Prostate gland (tissue), 2 donors: ENCODE measurements around the gene TRIM29. TPM values are rescaled to one million over a fixed set of nuclear protein-coding genes. Genes with fewer than 3 reads are reported as not detected.

ENCODE experiments used
- DNase-seq: peaks from one replicate; pipeline ENCODE4 v3.0.0-alpha.2; 2019; ENCODE audit warnings: low spot score
- H3K27ac ChIP-seq, 2 donors: fragments of 200-600 bp; sonication (generic); 2 replicates each; pipeline ENCODE4 v1.5.1; 2017 to 2019
- H3K27me3 ChIP-seq: fragments of 200-600 bp; sonication (generic); replicated peaks from 2 replicates; pipeline ENCODE4 v1.5.1; 2019; ENCODE audit not compliant: insufficient read depth
- H3K36me3 ChIP-seq, 2 donors: fragments of 200-600 bp; sonication (generic); 1 replicate in 1 of 2; 2 replicates in 1 of 2; pipeline versions ENCODE4 v1.5.1 to v1.8.1; 2017 to 2019
- H3K4me1 ChIP-seq: fragments of 200-600 bp; sonication (generic); replicated peaks from 2 replicates; pipeline ENCODE4 v1.5.1; 2019
- H3K4me3 ChIP-seq, 2 donors: fragments of 200-600 bp; sonication (generic); 2 replicates each; pipeline ENCODE4 v1.5.1; 2017 to 2019
- H3K9me3 ChIP-seq: fragments of 200-600 bp; sonication (generic); 2 replicates; pipeline ENCODE4 v1.5.1; 2017
- POLR2A ChIP-seq: fragments of 450-650 bp; IDR thresholded peaks from one replicate; pipeline ENCODE4 v1.6.1; 2016; ENCODE audit warnings: antibody characterized with exemption, mild to moderate bottlenecking
- POLR2AphosphoS5 ChIP-seq: sonication (generic); formaldehyde crosslinking; IDR thresholded peaks from one replicate; pipeline ENCODE4 v1.6.1; 2017; ENCODE audit warnings: antibody characterized with exemption
- WGBS: methylation state at CpG from one replicate; pipeline ENCODE4 v1.1.5; 2018; 5-methylcytosine and 5-hydroxymethylcytosine counted together
- intact Hi-C: fragments of 100-400 bp; cut with DNase I; formaldehyde crosslinking; loops from one replicate; pipeline ENCODE4 v1.14.2; 2022
- total RNA-seq, 2 donors: library from RNA; depleted of rRNA; stranded (reverse); fragments of >200 nt; gene quantifications; one replicate each; pipeline ENCODE4 v1.1.0, GENCODE V29; 2016
- TF ChIP-seq, protein P1 (sequence below), 4 experiments: fragments of 200-600 bp in 2 of 4; fragments of 450-650 bp in 2 of 4; sonication (generic) in 2 of 4; IDR thresholded peaks; 1 replicate in 3 of 4; 2 replicates in 1 of 4; pipeline ENCODE4 v1.5.1; 2016 to 2019; ENCODE audit warnings: antibody characterized with exemption in 4 of 4, mild to moderate bottlenecking in 2 of 4, moderate library complexity in 2 of 4

TRIM29 gene
- total RNA-seq, 2 donors from 2014 or later, result 73.7 to 126 TPM

DNA sequence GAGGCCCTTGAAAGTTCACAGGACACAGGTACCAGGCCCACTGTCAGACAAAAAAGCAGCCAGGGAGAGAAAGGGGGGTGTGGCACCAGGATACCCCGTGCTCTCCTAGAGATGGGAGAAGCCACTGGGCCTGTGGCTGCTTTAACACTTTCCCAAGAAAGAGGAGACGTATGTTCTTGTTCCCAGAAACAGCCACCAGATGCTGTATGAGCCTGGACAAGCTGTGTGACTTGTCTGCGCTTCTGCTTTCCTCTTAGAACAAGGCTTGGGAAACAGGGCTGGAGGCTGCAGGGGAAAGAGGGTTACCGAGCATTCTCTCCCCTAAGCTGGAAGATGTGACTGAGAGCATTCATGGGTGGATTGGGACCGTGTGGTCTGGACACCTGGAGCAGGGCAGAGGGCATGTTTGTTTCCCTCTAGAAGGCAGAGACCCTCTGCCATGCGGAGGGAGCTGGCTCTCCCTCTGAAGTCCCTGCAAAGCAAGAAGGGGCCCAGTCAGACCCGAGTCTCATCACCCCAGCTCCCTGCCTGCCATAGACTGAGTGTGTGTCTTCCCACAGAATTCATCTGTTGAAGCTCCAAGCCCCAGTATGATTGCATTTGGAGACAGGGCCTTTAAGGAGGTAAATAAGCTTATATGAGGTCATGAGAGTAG lies 74.1 kb downstream of the TRIM29 start:
- Histone ChIP-seq H3K9me3 (no peaks in the 10 kb centered on the region), H3K27ac (no peak overlapping the region), H3K4me1 (no peaks in the 10 kb centered on the region), H3K4me3 (no peak overlapping the region), H3K27me3 (no peaks in the 10 kb centered on the region), H3K36me3 (no peaks in the 10 kb centered on the region)
- intact Hi-C loops, result no loop called here
- 88% methylated on average over 7 of the region's 7 CpGs for WGBS
- no peak for DNase-seq
- no peak for TF ChIP-seq POLR2AphosphoS5
- TF ChIP-seq, protein P1, sequence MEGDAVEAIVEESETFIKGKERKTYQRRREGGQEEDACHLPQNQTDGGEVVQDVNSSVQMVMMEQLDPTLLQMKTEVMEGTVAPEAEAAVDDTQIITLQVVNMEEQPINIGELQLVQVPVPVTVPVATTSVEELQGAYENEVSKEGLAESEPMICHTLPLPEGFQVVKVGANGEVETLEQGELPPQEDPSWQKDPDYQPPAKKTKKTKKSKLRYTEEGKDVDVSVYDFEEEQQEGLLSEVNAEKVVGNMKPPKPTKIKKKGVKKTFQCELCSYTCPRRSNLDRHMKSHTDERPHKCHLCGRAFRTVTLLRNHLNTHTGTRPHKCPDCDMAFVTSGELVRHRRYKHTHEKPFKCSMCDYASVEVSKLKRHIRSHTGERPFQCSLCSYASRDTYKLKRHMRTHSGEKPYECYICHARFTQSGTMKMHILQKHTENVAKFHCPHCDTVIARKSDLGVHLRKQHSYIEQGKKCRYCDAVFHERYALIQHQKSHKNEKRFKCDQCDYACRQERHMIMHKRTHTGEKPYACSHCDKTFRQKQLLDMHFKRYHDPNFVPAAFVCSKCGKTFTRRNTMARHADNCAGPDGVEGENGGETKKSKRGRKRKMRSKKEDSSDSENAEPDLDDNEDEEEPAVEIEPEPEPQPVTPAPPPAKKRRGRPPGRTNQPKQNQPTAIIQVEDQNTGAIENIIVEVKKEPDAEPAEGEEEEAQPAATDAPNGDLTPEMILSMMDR (IDR thresholded peaks at IDR 0.05), result no peak
- TF ChIP-seq POLR2A, result no peak

GRCh38 chr11:120062561-120062930 lies 75.4 kb downstream of the TRIM29 start:
- no peak overlapping the region for H3K27ac ChIP-seq
- WGBS, result 32% methylated on average over 7 of the region's 7 CpGs
- intact Hi-C loops, result no loop called here
- DNase-seq, result no peak
- H3K36me3 ChIP-seq, result no peaks in the 10 kb centered on the region
- no peaks in the 10 kb centered on the region for H3K27me3 ChIP-seq
- H3K4me3 ChIP-seq, result no peak overlapping the region
- no peaks in the 10 kb centered on the region for H3K9me3 ChIP-seq
- H3K4me1 ChIP-seq, result no peaks in the 10 kb centered on the region
- TF ChIP-seq POLR2AphosphoS5 (no peak), POLR2A (no peak)
- TF ChIP-seq, protein P1 (IDR thresholded peaks at IDR 0.05), result no peak

GRCh38 chr11:120061761-120062560 lies 76.0 kb downstream of the TRIM29 start:
- Histone ChIP-seq H3K27me3 (no peaks in the 10 kb centered on the region), H3K27ac (no peak overlapping the region), H3K4me3 (no peak overlapping the region), H3K36me3 (no peaks in the 10 kb centered on the region), H3K9me3 (no peaks in the 10 kb centered on the region), H3K4me1 (no peaks in the 10 kb centered on the region)
- TF ChIP-seq POLR2AphosphoS5, result no peak
- TF ChIP-seq, protein P1 (IDR thresholded peaks at IDR 0.05), result peak in 1 of 4 experiments; percentile 31
- intact Hi-C loops, result no loop called here
- DNase-seq, result peak; percentile 39
- 28% methylated on average over 28 of the region's 28 CpGs for WGBS

Other genes starting within 250 kb of the TRIM29 start
- 10 to 100 TPM; 14.5 to 17.4 TPM for gene OAF, start 72.9 kb upstream of the TRIM29 start, total RNA-seq
- gene POU2F3, start 102.0 kb upstream of the TRIM29 start, total RNA-seq, result 1 to 10 TPM; 1.5 to 6.1 TPM
- gene TLCD5, start 187.2 kb upstream of the TRIM29 start, total RNA-seq, result 10 to 100 TPM in 1 of 2 donors, 1 to 10 TPM in 1; 7.8 to 10.6 TPM
- 10 to 100 TPM; 86.2 to 96.5 TPM for gene ARHGEF12, start 198.3 kb upstream of the TRIM29 start, total RNA-seq